ENCODE data around the gene KCNJ18. TPM values are rescaled to one million over a fixed set of nuclear protein-coding genes. Genes with fewer than 3 reads are reported as not detected.
"Not testable (repeated sequence)": the region's sequence is repeated elsewhere in the genome, so short reads cannot be mapped to it uniquely, and the experiment has no call there.

KCNJ18 gene
- total RNA-seq, 1 experiment from 2014 or later = 0.51 TPM

DNA sequence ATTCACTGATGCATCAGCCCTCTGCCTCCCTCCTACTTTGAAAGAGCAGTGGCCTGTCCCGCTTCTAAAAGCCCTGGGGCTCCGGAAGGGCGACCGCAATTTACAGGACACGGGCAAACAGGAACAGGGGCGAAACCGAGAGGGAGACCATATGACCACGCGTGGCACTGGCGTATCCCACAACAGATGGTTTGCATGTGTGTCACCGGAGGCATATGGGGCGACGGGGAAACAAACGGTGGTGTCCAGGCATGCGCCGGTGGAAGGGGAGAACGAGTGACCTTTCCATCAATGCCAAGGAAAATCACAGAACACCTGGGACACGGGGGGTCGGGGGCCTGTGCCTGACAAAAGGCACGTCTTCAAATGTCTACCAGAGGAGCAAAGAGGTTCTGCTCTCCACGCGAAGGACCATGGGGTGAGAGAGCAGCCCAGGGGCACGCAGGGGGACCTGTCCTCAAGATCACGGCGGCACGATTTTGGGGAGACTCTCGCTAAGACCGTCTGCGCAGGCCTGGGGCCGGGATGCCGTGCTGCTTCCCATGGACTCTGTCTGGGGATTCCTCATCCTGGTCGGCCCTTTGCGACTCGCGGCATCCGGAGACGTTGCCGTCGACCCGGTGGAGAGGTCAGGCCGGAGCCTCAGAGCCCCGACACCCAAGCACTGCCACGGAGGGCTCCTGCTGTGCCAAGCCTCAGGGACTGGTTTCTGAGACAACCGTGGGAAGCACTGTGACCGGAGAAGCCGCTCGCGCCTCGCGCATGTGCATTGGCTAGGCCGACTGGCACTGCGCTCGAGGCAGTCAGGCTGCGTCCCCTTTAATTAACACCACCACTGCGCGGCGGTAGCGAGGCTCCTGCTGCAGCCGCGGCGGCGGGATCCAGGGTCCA, 12.8 kb upstream of the KCNJ18 start:
- H3K4me2 ChIP-seq (ENCODE audit: low read length) = no peak overlapping the region
- no peak overlapping the region for H3K9ac ChIP-seq (ENCODE audit: low read length)
- H3K9me2 ChIP-seq (replicated peaks; ENCODE audit: low read length) = no peaks in the 10 kb centered on the region
- BruUV-seq (replicated peaks) = no TSS peak
- H3F3A ChIP-seq (ENCODE audit: low read length, unreplicated experiment) = no peaks in the 10 kb centered on the region
- CTCF ChIA-PET = no interaction called here
- POLR2A ChIA-PET (ENCODE audit: unreplicated experiment) = no interaction called here
- no peaks in the 10 kb centered on the region for H3K79me2 ChIP-seq (ENCODE audit: low read length)
- intact Hi-C loops (cut with micrococcal nuclease) = no loop called here
- H4K20me1 ChIP-seq (ENCODE audit: low read length) = no peaks in the 10 kb centered on the region
- no peaks in the 10 kb centered on the region for H3K27me3 ChIP-seq (ENCODE audit: low read length)
- no peak overlapping the region for H2AFZ ChIP-seq (ENCODE audit: low read length)
- 0 out of 2 replicates have a peak, but pooled peaks cover 2% of the 10 kb centered on the region for H3K9me3 ChIP-seq (ENCODE audit: low read length)
- no peak for DNase-seq
- H3K4me3 ChIP-seq (ENCODE audit: low read length) = no peak overlapping the region
- H3K27ac ChIP-seq (ENCODE audit: low read length) = no peak overlapping the region
- no peaks in the 10 kb centered on the region for H3K4me1 ChIP-seq (ENCODE audit: insufficient read depth, low read length)
- no peaks in the 10 kb centered on the region for H3K36me3 ChIP-seq (ENCODE audit: low read depth, low read length)
- no peak for ATAC-seq
- TF ChIP-seq EZH2phosphoT487 (IDR thresholded peaks at IDR 0.05; ENCODE audit: borderline replicate concordance, low read length) = no peak
- TF ChIP-seq, protein P1, sequence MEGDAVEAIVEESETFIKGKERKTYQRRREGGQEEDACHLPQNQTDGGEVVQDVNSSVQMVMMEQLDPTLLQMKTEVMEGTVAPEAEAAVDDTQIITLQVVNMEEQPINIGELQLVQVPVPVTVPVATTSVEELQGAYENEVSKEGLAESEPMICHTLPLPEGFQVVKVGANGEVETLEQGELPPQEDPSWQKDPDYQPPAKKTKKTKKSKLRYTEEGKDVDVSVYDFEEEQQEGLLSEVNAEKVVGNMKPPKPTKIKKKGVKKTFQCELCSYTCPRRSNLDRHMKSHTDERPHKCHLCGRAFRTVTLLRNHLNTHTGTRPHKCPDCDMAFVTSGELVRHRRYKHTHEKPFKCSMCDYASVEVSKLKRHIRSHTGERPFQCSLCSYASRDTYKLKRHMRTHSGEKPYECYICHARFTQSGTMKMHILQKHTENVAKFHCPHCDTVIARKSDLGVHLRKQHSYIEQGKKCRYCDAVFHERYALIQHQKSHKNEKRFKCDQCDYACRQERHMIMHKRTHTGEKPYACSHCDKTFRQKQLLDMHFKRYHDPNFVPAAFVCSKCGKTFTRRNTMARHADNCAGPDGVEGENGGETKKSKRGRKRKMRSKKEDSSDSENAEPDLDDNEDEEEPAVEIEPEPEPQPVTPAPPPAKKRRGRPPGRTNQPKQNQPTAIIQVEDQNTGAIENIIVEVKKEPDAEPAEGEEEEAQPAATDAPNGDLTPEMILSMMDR (conservative IDR thresholded peaks at IDR 0.05; ENCODE audit: low read depth, low read length) = no peak
- TF ChIP-seq EZH2 (IDR thresholded peaks at IDR 0.05; ENCODE audit: low read length, unreplicated experiment) = no peak

DNA sequence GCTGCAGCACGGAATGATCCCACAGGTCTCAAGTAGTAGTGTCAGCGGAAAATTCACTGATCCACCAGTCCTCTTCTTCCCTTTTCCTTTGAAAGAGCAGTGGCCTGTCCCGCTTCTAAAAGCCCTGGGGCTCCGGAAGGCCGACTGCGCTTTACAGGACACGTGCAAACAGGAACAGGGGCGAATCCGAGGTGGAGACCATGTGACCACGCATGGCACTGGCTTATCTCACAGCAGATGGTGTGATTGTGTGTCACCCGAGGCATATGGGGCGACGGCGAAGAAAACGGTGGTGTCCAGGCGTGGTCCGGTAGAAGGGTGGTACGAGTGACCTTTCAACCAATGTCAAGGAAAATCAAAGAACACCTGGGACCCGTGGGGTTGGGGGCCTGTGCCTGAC, 12.0 kb upstream of the KCNJ18 start:
- ChIA-PET POLR2A (ENCODE audit: unreplicated experiment) (no interaction called here), CTCF (no interaction called here)
- intact Hi-C loops (cut with micrococcal nuclease) = no loop called here
- no peak overlapping the region for H2AFZ ChIP-seq (ENCODE audit: low read length)
- TF ChIP-seq, protein P1 (conservative IDR thresholded peaks at IDR 0.05; ENCODE audit: low read depth, low read length) = no peak
- TF ChIP-seq EZH2 (IDR thresholded peaks at IDR 0.05; ENCODE audit: low read length, unreplicated experiment) (no peak), EZH2phosphoT487 (IDR thresholded peaks at IDR 0.05; ENCODE audit: borderline replicate concordance, low read length) (no peak)
- no peaks in the 10 kb centered on the region for H3F3A ChIP-seq (ENCODE audit: low read length, unreplicated experiment)
- H3K79me2 ChIP-seq (ENCODE audit: low read length) = no peaks in the 10 kb centered on the region
- no peak overlapping the region for H3K9ac ChIP-seq (ENCODE audit: low read length)
- H3K9me3 ChIP-seq (ENCODE audit: low read length) = no peaks in the 10 kb centered on the region
- no TSS peak for BruUV-seq (replicated peaks)
- H3K4me1 ChIP-seq (ENCODE audit: insufficient read depth, low read length) = no peaks in the 10 kb centered on the region
- no peak overlapping the region for H3K27ac ChIP-seq (ENCODE audit: low read length)
- no peak for ATAC-seq
- no peaks in the 10 kb centered on the region for H4K20me1 ChIP-seq (ENCODE audit: low read length)
- H3K4me3 ChIP-seq (ENCODE audit: low read length) = no peak overlapping the region
- H3K9me2 ChIP-seq (replicated peaks; ENCODE audit: low read length) = no peaks in the 10 kb centered on the region
- no peaks in the 10 kb centered on the region for H3K36me3 ChIP-seq (ENCODE audit: low read depth, low read length)
- no peak overlapping the region for H3K4me2 ChIP-seq (ENCODE audit: low read length)
- no peaks in the 10 kb centered on the region for H3K27me3 ChIP-seq (ENCODE audit: low read length)
- no peak for DNase-seq

DNA sequence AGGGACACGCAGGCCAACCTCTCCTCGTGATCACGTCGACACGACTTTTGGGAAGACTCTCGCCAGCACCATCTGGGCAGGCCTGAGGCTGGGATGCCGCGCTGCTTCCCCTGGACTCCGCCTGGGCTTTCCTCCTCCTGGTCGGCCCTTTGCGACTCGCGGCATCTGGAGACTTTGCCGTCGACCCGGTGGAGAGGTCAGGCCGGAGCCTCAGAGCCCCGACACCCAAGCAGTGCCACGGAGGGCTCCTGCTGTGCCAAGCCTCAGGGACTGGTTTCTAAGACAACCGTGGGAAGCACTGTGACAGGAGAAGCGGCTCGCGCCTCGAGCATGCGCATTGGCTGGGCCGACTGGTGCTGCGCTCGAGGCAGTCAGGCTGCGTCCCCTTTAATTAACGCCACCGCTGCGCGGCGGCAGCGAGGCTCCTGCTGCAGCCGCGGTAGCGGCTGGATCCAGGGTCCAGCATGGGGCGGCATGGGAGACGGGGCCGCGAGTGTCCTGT, 11.4 kb upstream of the KCNJ18 start:
- H3K9ac ChIP-seq (ENCODE audit: low read length); H3K27me3 ChIP-seq (ENCODE audit: low read length); H3K4me2 ChIP-seq (ENCODE audit: low read length); H3K79me2 ChIP-seq (ENCODE audit: low read length); H4K20me1 ChIP-seq (ENCODE audit: low read length); H2AFZ ChIP-seq (ENCODE audit: low read length); DNase-seq; POLR2A ChIA-PET (ENCODE audit: unreplicated experiment); H3K4me1 ChIP-seq (ENCODE audit: insufficient read depth, low read length); H3K9me3 ChIP-seq (ENCODE audit: low read length); intact Hi-C loops (cut with micrococcal nuclease); H3K36me3 ChIP-seq (ENCODE audit: low read depth, low read length); BruUV-seq (replicated peaks); H3K27ac ChIP-seq (ENCODE audit: low read length); H3K4me3 ChIP-seq (ENCODE audit: low read length); H3K9me2 ChIP-seq (replicated peaks; ENCODE audit: low read length); ATAC-seq; CTCF ChIA-PET; H3F3A ChIP-seq (ENCODE audit: low read length, unreplicated experiment): not testable (repeated sequence)

DNA sequence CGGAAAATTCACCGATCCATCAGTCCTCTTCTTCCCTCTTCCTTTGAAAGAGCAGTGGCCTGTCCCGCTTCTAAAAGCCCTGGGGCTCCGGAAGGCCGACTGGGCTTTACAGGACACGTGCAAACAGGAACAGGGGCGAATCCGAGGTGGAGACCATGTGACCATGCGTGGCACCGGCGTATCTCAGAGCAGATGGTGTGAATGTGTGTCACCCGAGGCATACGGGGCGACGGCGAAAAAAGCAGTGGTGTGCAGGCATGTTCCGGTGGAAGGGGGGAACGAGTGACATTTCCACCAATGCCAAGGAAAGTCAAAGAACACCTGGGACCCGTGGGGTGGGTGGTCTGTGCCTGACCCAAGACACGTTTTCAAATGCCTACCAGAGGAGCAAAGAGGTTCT, 10.7 kb upstream of the KCNJ18 start:
- CTCF ChIA-PET; H3K27me3 ChIP-seq (ENCODE audit: low read length); H3K4me3 ChIP-seq (ENCODE audit: low read length); H3K4me2 ChIP-seq (ENCODE audit: low read length); H3K4me1 ChIP-seq (ENCODE audit: insufficient read depth, low read length); H3K9me3 ChIP-seq (ENCODE audit: low read length); DNase-seq; intact Hi-C loops (cut with micrococcal nuclease); POLR2A ChIA-PET (ENCODE audit: unreplicated experiment); H3K27ac ChIP-seq (ENCODE audit: low read length); H3K9ac ChIP-seq (ENCODE audit: low read length); H3K79me2 ChIP-seq (ENCODE audit: low read length); H3F3A ChIP-seq (ENCODE audit: low read length, unreplicated experiment); H4K20me1 ChIP-seq (ENCODE audit: low read length); ATAC-seq; BruUV-seq (replicated peaks); H2AFZ ChIP-seq (ENCODE audit: low read length); H3K36me3 ChIP-seq (ENCODE audit: low read depth, low read length); H3K9me2 ChIP-seq (replicated peaks; ENCODE audit: low read length): not testable (repeated sequence)

DNA sequence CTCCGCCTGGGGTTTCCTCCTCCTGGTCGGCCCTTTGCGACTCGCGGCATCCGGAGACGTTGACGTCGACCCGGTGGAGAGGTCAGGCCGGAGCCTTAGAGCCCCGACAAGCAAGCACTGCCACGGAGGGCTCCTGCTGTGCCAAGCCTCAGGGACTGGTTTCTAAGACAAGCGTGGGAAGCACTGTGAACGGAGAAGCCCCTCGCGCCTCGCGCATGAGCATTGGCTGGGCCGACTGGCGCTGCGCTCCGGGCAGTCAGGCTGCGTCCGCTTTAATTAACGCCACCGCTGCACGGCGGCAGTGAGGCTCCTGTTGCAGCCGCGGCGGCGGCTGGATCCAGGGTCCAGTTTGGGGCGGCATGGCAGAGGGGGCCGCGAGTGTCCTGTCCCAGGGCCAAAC, 10.2 kb upstream of the KCNJ18 start:
- CTCF ChIA-PET; H4K20me1 ChIP-seq (ENCODE audit: low read length); H3F3A ChIP-seq (ENCODE audit: low read length, unreplicated experiment); H3K27me3 ChIP-seq (ENCODE audit: low read length); H3K9me2 ChIP-seq (replicated peaks; ENCODE audit: low read length); ATAC-seq; H3K79me2 ChIP-seq (ENCODE audit: low read length); H3K9me3 ChIP-seq (ENCODE audit: low read length); H2AFZ ChIP-seq (ENCODE audit: low read length); H3K36me3 ChIP-seq (ENCODE audit: low read depth, low read length); H3K4me1 ChIP-seq (ENCODE audit: insufficient read depth, low read length); BruUV-seq (replicated peaks); H3K27ac ChIP-seq (ENCODE audit: low read length); POLR2A ChIA-PET (ENCODE audit: unreplicated experiment); DNase-seq; H3K4me2 ChIP-seq (ENCODE audit: low read length); H3K9ac ChIP-seq (ENCODE audit: low read length); H3K4me3 ChIP-seq (ENCODE audit: low read length); intact Hi-C loops (cut with micrococcal nuclease): not testable (repeated sequence)
